GM13977 (cell line): ENCODE data around the gene SSTR5.
"Not testable (repeated sequence)": the region's sequence is repeated elsewhere in the genome, so short reads cannot be mapped to it uniquely, and the experiment has no call there.

Experiments used
- DNase-seq: peaks from one replicate; pipeline ENCODE4 v3.0.0; 2012; ENCODE audit warnings: low spot score
- CTCF ChIP-seq: IDR thresholded peaks from 2 replicates; pipeline ENCODE4 v1.5.1; 2012; ENCODE audit warnings: mild to moderate bottlenecking, control low read depth; ENCODE audit not compliant: insufficient read depth; ENCODE audit errors: extremely low read depth, missing control alignments
- in situ Hi-C: fragments of 300-500 bp; cut with MboI; formaldehyde crosslinking; loops from one replicate; pipeline ENCODE4 v1.12.0; 2022; ENCODE audit warnings: low sequenced_read_pairs, low pct_unique_long_range_greater_than_20kb, mixed read lengths, inconsistent platforms; ENCODE audit not compliant: unreplicated experiment

Gene SSTR5

GRCh38 chr16:1072526-1073261 lies at the start of gene SSTR5:
Gene SSTR5 (plus strand): TSS chr16:1072747. CDS start chr16:1078869, 6,122 bp downstream.
- in situ Hi-C loops = no loop called here
- DNase-seq = no peak
- no peak for TF ChIP-seq CTCF

GRCh38 chr16:1024138-1024537 lies 48.4 kb upstream of the SSTR5 start:
- no peak for TF ChIP-seq CTCF
- in situ Hi-C loops = no loop called here
- no peak for DNase-seq

- in situ Hi-C loops, DNase-seq: not testable (repeated sequence)
Observed at GRCh38 chr16:1025183-1025809, 47.3 kb upstream of the SSTR5 start.

- DNase-seq = no peak
- in situ Hi-C loops = no loop called here
- TF ChIP-seq CTCF = no peak
Observed at GRCh38 chr16:1026057-1026783, 46.3 kb upstream of the SSTR5 start.

- DNase-seq = no peak
- in situ Hi-C loops = no loop called here
- TF ChIP-seq CTCF = no peak
Observed at GRCh38 chr16:1026784-1027500, 45.6 kb upstream of the SSTR5 start.

GRCh38 chr16:1027501-1027815 lies 45.1 kb upstream of the SSTR5 start:
- in situ Hi-C loops = no loop called here
- DNase-seq = no peak
- no peak for TF ChIP-seq CTCF
